MCF 10A (cell line): Measurements from ENCODE around the gene POLR1E. TPM values are rescaled to one million over a fixed set of nuclear protein-coding genes. Genes with fewer than 3 reads are reported as not detected.

Experiments used
- BruUV-seq: library from RNA; stranded (reverse); fragments of 400-500 nt; replicated peaks from 2 replicates; lab custom pipeline; 2021; lab: Mats Ljungman, UMichigan
- CTCF ChIA-PET: fragments of 300-600 bp; sonication (Branson Sonifier 250); formaldehyde crosslinking; extraction: SDS; loops from one replicate; lab custom pipeline; 2021; ENCODE audit warnings: antibody characterized with exemption, inconsistent platforms; lab: Yijun Ruan, JAX
- POLR2A ChIA-PET: fragments of 300-600, 350-650 bp; sonication (Branson Sonifier 250); formaldehyde crosslinking; extraction: SDS; loops from one replicate; lab custom pipeline; 2020; ENCODE audit warnings: antibody characterized with exemption, inconsistent platforms; lab: Yijun Ruan, JAX
- DNase-seq: peaks from one replicate; pipeline ENCODE4 v3.0.0-alpha.2; 2018; ENCODE audit not compliant: unreplicated experiment
- H3K27ac Mint-ChIP-seq: one replicate; pipeline ENCODE4 v1.8.0; 2022; ENCODE audit warnings: mild to moderate bottlenecking, low read depth, mixed read lengths; ENCODE audit not compliant: unreplicated experiment
- H3K27me3 Mint-ChIP-seq: one replicate; pipeline ENCODE4 v1.8.0; 2022; ENCODE audit warnings: mixed read lengths; ENCODE audit not compliant: insufficient read depth, unreplicated experiment
- H3K36me3 Mint-ChIP-seq: one replicate; pipeline ENCODE4 v1.8.0; 2022; ENCODE audit warnings: mild to moderate bottlenecking, moderate library complexity, mixed read lengths; ENCODE audit not compliant: insufficient read depth, unreplicated experiment
- H3K4me1 Mint-ChIP-seq: one replicate; pipeline ENCODE4 v1.8.0; 2022; ENCODE audit warnings: mixed read lengths; ENCODE audit not compliant: insufficient read depth, unreplicated experiment
- H3K4me3 Mint-ChIP-seq: one replicate; pipeline ENCODE4 v1.8.0; 2022; ENCODE audit warnings: mild to moderate bottlenecking, moderate library complexity, mixed read lengths; ENCODE audit not compliant: unreplicated experiment
- H3K9me3 Mint-ChIP-seq: one replicate; pipeline ENCODE4 v1.8.0; 2022; ENCODE audit warnings: mixed read lengths; ENCODE audit not compliant: unreplicated experiment
- intact Hi-C: fragments of 100-400 bp; cut with micrococcal nuclease; formaldehyde crosslinking; loops from 2 replicates; pipeline ENCODE4 v1.14.1; 2022
- total RNA-seq: library from RNA; stranded (reverse); gene quantifications from 2 replicates; pipeline ENCODE4 v1.2.3, GENCODE V29; 2022
- TF ChIP-seq, protein P1 (sequence below): fragments of 200-600 bp; IDR thresholded peaks from one replicate; pipeline ENCODE4 v1.8.0; 2022; ENCODE audit warnings: antibody characterized with exemption, mild to moderate bottlenecking; ENCODE audit not compliant: unreplicated experiment

POLR1E gene
- total RNA-seq, 1 experiment from 2014 or later: 50.3 TPM

DNA sequence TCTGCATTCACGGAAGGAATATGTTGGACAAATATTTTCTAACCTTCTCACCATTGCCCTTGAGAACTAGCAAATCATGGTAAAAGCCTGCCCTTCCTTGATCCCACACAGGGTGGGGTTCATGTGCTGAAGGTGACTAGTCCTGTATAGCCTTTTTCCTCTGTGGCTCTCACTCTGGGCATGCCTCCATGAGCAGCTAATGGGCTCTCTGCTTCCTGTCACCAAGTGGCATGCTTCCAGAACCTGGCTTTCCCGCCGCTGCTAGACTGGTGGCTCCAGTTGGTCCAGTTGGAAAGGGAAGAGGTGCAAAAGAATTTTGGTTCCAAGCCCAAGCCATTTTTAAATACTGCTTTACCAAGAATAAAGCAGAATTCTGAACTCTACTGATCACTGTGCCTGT is 54.9 kb downstream of the POLR1E start:
- Mint-ChIP-seq H3K4me3 (no peak overlapping the region), H3K36me3 (no peaks in the 10 kb centered on the region), H3K9me3 (no peaks in the 10 kb centered on the region), H3K27me3 (no peaks in the 10 kb centered on the region), H3K4me1 (no peaks in the 10 kb centered on the region), H3K27ac (no peak overlapping the region)
- TF ChIP-seq, protein P1, sequence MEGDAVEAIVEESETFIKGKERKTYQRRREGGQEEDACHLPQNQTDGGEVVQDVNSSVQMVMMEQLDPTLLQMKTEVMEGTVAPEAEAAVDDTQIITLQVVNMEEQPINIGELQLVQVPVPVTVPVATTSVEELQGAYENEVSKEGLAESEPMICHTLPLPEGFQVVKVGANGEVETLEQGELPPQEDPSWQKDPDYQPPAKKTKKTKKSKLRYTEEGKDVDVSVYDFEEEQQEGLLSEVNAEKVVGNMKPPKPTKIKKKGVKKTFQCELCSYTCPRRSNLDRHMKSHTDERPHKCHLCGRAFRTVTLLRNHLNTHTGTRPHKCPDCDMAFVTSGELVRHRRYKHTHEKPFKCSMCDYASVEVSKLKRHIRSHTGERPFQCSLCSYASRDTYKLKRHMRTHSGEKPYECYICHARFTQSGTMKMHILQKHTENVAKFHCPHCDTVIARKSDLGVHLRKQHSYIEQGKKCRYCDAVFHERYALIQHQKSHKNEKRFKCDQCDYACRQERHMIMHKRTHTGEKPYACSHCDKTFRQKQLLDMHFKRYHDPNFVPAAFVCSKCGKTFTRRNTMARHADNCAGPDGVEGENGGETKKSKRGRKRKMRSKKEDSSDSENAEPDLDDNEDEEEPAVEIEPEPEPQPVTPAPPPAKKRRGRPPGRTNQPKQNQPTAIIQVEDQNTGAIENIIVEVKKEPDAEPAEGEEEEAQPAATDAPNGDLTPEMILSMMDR: no peak
- no peak for DNase-seq
- ChIA-PET POLR2A (no interaction called here), CTCF (no interaction called here)
- intact Hi-C loops: no loop called here
- BruUV-seq: no TSS peak

DNA sequence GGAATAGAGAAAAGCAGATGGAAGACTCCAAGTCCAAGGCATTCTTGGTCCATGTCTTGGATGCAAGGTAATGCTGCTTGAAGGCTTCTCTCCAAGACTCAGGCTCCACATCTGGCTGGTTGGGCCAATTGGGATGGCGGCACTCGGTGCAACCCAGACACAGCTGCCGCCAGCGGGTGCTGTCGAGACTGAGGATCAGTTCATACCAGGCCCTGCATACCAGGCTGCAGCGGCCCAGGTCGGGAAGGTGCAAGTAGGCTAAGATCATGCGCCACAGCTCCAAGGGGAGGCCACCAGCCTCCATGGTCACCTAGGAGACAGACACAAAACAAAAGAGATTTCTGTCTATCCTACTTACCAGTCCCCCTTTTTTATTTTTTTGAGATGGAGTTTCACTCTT is 55.7 kb downstream of the POLR1E start:
- intact Hi-C loops: no loop called here
- no peaks in the 10 kb centered on the region for H3K4me1 Mint-ChIP-seq
- H3K27ac Mint-ChIP-seq: no peak overlapping the region
- H3K9me3 Mint-ChIP-seq: no peaks in the 10 kb centered on the region
- H3K4me3 Mint-ChIP-seq: no peak overlapping the region
- BruUV-seq: no TSS peak
- TF ChIP-seq, protein P1: no peak
- POLR2A ChIA-PET: no interaction called here
- DNase-seq: no peak
- no peaks in the 10 kb centered on the region for H3K27me3 Mint-ChIP-seq
- H3K36me3 Mint-ChIP-seq: no peaks in the 10 kb centered on the region
- CTCF ChIA-PET: no interaction called here

DNA sequence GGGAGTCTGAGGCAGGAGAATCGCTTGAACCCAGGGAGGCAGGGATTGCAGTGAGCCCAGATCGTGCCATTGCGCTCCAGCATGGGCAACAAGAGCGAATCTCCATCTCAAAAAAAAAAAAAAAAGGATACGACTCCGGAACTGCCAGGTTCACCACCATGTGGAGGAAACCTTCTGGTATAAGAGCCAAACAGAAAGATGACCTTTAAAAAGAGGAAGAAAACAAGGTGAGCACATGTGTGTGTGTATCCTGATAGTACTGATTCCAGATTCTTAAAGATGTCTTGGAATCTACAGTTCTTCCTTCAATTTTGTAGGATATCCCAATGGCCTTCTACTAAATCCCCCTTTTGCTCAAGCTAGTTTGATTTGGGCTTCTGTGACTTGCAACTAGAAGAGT is 56.7 kb downstream of the POLR1E start:
- BruUV-seq: no TSS peak
- Mint-ChIP-seq H3K27ac (no peak overlapping the region), H3K4me1 (no peaks in the 10 kb centered on the region), H3K36me3 (no peaks in the 10 kb centered on the region), H3K4me3 (no peak overlapping the region), H3K9me3 (no peaks in the 10 kb centered on the region), H3K27me3 (no peaks in the 10 kb centered on the region)
- no peak for DNase-seq
- POLR2A ChIA-PET: interaction anchor here (0.6 kb wide), 1 partner anchor 106 kb away, joined by 4 read pairs; no protein-coding TSS in a partner anchor
- TF ChIP-seq, protein P1: no peak
- intact Hi-C loops: no loop called here
- CTCF ChIA-PET: no interaction called here

DNA sequence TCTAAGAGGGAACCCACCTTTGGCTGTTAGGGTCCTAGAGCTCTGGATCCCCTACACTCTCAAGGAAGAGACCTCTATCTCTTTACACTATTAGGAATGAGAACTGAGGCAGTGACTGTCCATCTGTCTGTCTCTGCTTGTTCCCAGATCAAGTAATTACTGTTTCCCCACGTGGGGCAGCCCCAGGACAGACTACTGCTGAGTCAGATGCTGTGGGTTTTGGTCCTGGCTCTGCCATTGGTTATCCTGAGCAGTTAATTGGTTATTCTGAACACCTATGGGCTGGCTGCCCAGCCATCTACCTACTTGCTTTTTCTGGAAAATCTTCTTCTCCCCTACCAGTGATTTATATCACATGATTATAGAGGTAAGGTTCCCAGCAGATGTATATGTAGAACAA is 57.1 kb downstream of the POLR1E start:
- ChIA-PET CTCF (no interaction called here), POLR2A (interaction anchor here (0.6 kb wide), 1 partner anchor 106 kb away, joined by 4 read pairs; no protein-coding TSS in a partner anchor)
- H3K4me3 Mint-ChIP-seq: no peak overlapping the region
- no peaks in the 10 kb centered on the region for H3K9me3 Mint-ChIP-seq
- intact Hi-C loops: no loop called here
- TF ChIP-seq, protein P1: no peak
- no peak overlapping the region for H3K27ac Mint-ChIP-seq
- BruUV-seq: no TSS peak
- no peaks in the 10 kb centered on the region for H3K27me3 Mint-ChIP-seq
- H3K4me1 Mint-ChIP-seq: no peaks in the 10 kb centered on the region
- DNase-seq: peak; percentile 39
- H3K36me3 Mint-ChIP-seq: no peaks in the 10 kb centered on the region
